GM21786 (cell line): Measurements from ENCODE around the gene TXNDC5.

Source experiments
- ATAC-seq: cut with Tn5 transposase; IDR thresholded peaks from one replicate; pipeline ENCODE4 v1.9.1; 2021; ENCODE audit not compliant: unreplicated experiment

TXNDC5 gene

GRCh38 chr6:7868926-7869325, 41.7 kb downstream of the TXNDC5 start:
- ATAC-seq = no peak

GRCh38 chr6:7866526-7866925, 44.1 kb downstream of the TXNDC5 start:
- no peak for ATAC-seq

- no peak for ATAC-seq
Observed at GRCh38 chr6:7865781-7866180, 44.8 kb downstream of the TXNDC5 start.

GRCh38 chr6:7859591-7859990, 51.0 kb downstream of the TXNDC5 start:
- no peak for ATAC-seq

- no peak for ATAC-seq
Observed at GRCh38 chr6:7851780-7852179, 58.8 kb downstream of the TXNDC5 start.

GRCh38 chr6:7848229-7848628, 62.4 kb downstream of the TXNDC5 start:
- no peak for ATAC-seq

GRCh38 chr6:7846966-7847818, 63.4 kb downstream of the TXNDC5 start:
- ATAC-seq = no peak

- ATAC-seq = no peak
Observed at GRCh38 chr6:7841781-7842468, 68.7 kb downstream of the TXNDC5 start.

- ATAC-seq = no peak
Observed at GRCh38 chr6:7836371-7837026, 74.1 kb downstream of the TXNDC5 start.

- ATAC-seq = no peak
Observed at GRCh38 chr6:7833751-7834070, 76.9 kb downstream of the TXNDC5 start.

GRCh38 chr6:7832904-7833750, 77.5 kb downstream of the TXNDC5 start:
- ATAC-seq = no peak
